Endothelial cell of umbilical vein (primary cell): ENCODE results near the gene SLC44A1. TPM values are rescaled to one million over a fixed set of nuclear protein-coding genes. Genes with fewer than 3 reads are reported as not detected.

Experiments used
- BruUV-seq: library from RNA; stranded (reverse); fragments of 400-500 nt; replicated peaks from 2 replicates; lab custom pipeline; 2021; lab: Mats Ljungman, UMichigan
- CTCF ChIA-PET: fragments of 300-600, 350-600 bp; sonication (Branson Sonifier 250); formaldehyde crosslinking; loops from one replicate; lab custom pipeline; 2021; ENCODE audit warnings: antibody characterized with exemption, inconsistent platforms; lab: Charles Lee
- POLR2A ChIA-PET: fragments of 300-600, 350-600 bp; sonication (Branson Sonifier 250); formaldehyde crosslinking; loops from one replicate; lab custom pipeline; 2021; ENCODE audit warnings: antibody characterized with exemption, inconsistent platforms; lab: Charles Lee
- DNase-seq: peaks from one replicate; pipeline ENCODE4 v3.0.0-alpha.2; 2011; ENCODE audit warnings: low read depth, low spot score
- FAIRE-seq: peaks from 2 replicates; lab custom pipeline; 2011; peaks lifted over from hg19 to GRCh38; lab: Jason Lieb, UNC
- H2AFZ ChIP-seq: 2 replicates; pipeline ENCODE4 v1.6.0; 2012; ENCODE audit warnings: low read depth, low read length, control low read depth, inconsistent platforms
- H3K27ac ChIP-seq: 2 replicates; pipeline ENCODE4 v1.5.1; 2011; ENCODE audit warnings: low read depth, mild to moderate bottlenecking, control low read depth, low read length, moderate library complexity; ENCODE audit not compliant: insufficient read depth
- H3K27me3 ChIP-seq, 2 experiments: 2 replicates each; pipeline versions ENCODE4 v1.6.0 to v1.6.1; 2011; ENCODE audit warnings: low read length in 2 of 2, mixed read lengths in 1 of 2; ENCODE audit not compliant: control insufficient read depth in 2 of 2, insufficient read depth in 2 of 2
- H3K36me3 ChIP-seq, 2 experiments: 2 replicates in 1 of 2; 3 replicates in 1 of 2; pipeline ENCODE4 v1.5.1; 2011; ENCODE audit warnings: low read length in 2 of 2, mild to moderate bottlenecking in 1 of 2, moderate library complexity in 1 of 2; ENCODE audit not compliant: control insufficient read depth in 2 of 2, insufficient read depth in 2 of 2; ENCODE audit errors: extremely low read depth in 1 of 2
- H3K4me1 ChIP-seq: 3 replicates; pipeline ENCODE4 v1.5.1; 2011; ENCODE audit warnings: mild to moderate bottlenecking, low read length; ENCODE audit not compliant: control insufficient read depth, insufficient read depth; ENCODE audit errors: extremely low read depth
- H3K4me2 ChIP-seq: 2 replicates; pipeline ENCODE4 v1.6.1; 2011; ENCODE audit warnings: low read length, control low read depth, mixed read lengths; ENCODE audit not compliant: insufficient read depth
- H3K4me3 ChIP-seq, 3 experiments: fragments of 200-600 bp in 1 of 3; sonication (generic), shearing (Covaris generic) in 1 of 3; replicated peaks in 1 of 3; 2 replicates each; pipeline ENCODE4 v1.5.1; 2011 to 2016; ENCODE audit warnings: control low read depth in 3 of 3, low read length in 3 of 3, mild to moderate bottlenecking in 2 of 3, inconsistent platforms in 1 of 3, low read depth in 1 of 3, moderate library complexity in 1 of 3; ENCODE audit not compliant: insufficient read depth in 1 of 3
- H3K79me2 ChIP-seq: 2 replicates; pipeline ENCODE4 v1.6.0; 2012; ENCODE audit warnings: low read length, inconsistent platforms; ENCODE audit not compliant: control insufficient read depth, insufficient read depth
- H3K9ac ChIP-seq: replicated peaks from 2 replicates; pipeline ENCODE3; 2011; ENCODE audit warnings: low read length, control low read depth; ENCODE audit not compliant: insufficient read depth; ENCODE audit errors: extremely low read depth
- H3K9me1 ChIP-seq: replicated peaks from 3 replicates; pipeline ENCODE4 v1.6.0; 2011; ENCODE audit warnings: mild to moderate bottlenecking, low read length; ENCODE audit not compliant: control insufficient read depth, insufficient read depth; ENCODE audit errors: extremely low read depth
- H3K9me3 ChIP-seq: replicated peaks from 2 replicates; pipeline ENCODE4 v1.5.1; 2012; ENCODE audit warnings: low read length, inconsistent platforms; ENCODE audit not compliant: control insufficient read depth, insufficient read depth
- H4K20me1 ChIP-seq: replicated peaks from 2 replicates; pipeline ENCODE3; 2011; ENCODE audit warnings: mild to moderate bottlenecking, low read length; ENCODE audit not compliant: control insufficient read depth, insufficient read depth; ENCODE audit errors: extremely low read depth
- EZH2 ChIP-seq: IDR thresholded peaks from 2 replicates; pipeline ENCODE4 v1.6.1; 2012; ENCODE audit warnings: borderline replicate concordance, low read depth, mild to moderate bottlenecking, moderate library complexity, low read length, inconsistent platforms; ENCODE audit not compliant: severe bottlenecking
- FOS ChIP-seq: IDR thresholded peaks from 2 replicates; pipeline ENCODE4 v1.6.1; 2011; ENCODE audit warnings: mild to moderate bottlenecking, low read length, moderate library complexity, borderline replicate concordance; ENCODE audit not compliant: insufficient read depth
- GATA2 ChIP-seq: IDR thresholded peaks from 2 replicates; pipeline ENCODE4 v1.7.0; 2011; ENCODE audit warnings: low read depth, mild to moderate bottlenecking, moderate library complexity, mixed read lengths, low read length; ENCODE audit not compliant: insufficient read length, insufficient read depth
- JUN ChIP-seq: IDR thresholded peaks from 2 replicates; pipeline ENCODE4 v1.6.1; 2011; ENCODE audit warnings: borderline replicate concordance, low read depth; ENCODE audit not compliant: insufficient read length, insufficient read depth
- MYC ChIP-seq: IDR thresholded peaks from one replicate; pipeline ENCODE4 v1.6.1; 2011; ENCODE audit warnings: mild to moderate bottlenecking, low read depth, low read length
- POLR2A ChIP-seq: IDR thresholded peaks from 2 replicates; pipeline ENCODE4 v1.6.1; 2012; ENCODE audit warnings: low read depth, mild to moderate bottlenecking, control low read depth, low read length
- POLR2AphosphoS5 ChIP-seq: IDR thresholded peaks from 2 replicates; pipeline ENCODE4 v1.6.1; 2012; ENCODE audit warnings: low read depth, mild to moderate bottlenecking, control low read depth, low read length, moderate library complexity; ENCODE audit not compliant: insufficient read depth
- dilution Hi-C: fragments of 300-500 bp; cut with MboI; formaldehyde crosslinking; loops from one replicate; pipeline ENCODE4 v1.15.0; 2019; ENCODE audit warnings: low sequenced_read_pairs; ENCODE audit not compliant: extremely low pct_ligation_motif_present
- intact Hi-C: fragments of 100-400 bp; cut with micrococcal nuclease; formaldehyde crosslinking; loops from one replicate; pipeline ENCODE4 v1.10.0; 2022
- polyA plus RNA-seq, 4 experiments: library from polyadenylated mRNA; depleted of rRNA in 3 of 4; stranded (reverse) in 3 of 4; unstranded in 1 of 4; fragments of >200 nt; gene quantifications; 2 replicates each; pipeline versions ENCODE4 v1.2.1 to v1.2.3, GENCODE V29; 2011 to 2012; ENCODE audit warnings: missing spikeins in 1 of 4
- total RNA-seq: library from RNA; stranded (reverse); gene quantifications from 2 replicates; pipeline ENCODE4 v1.2.3, GENCODE V29; 2021
- TF ChIP-seq, protein P1 (sequence below), 2 donors: IDR thresholded peaks; 1 replicate in 1 of 2; 2 replicates in 1 of 2; pipeline ENCODE4 v1.5.1; 2011; ENCODE audit warnings: low read length in 2 of 2, mild to moderate bottlenecking in 2 of 2, moderate library complexity in 2 of 2, control low read depth in 1 of 2, inconsistent platforms in 1 of 2, low read depth in 1 of 2; ENCODE audit not compliant: insufficient read depth in 1 of 2; ENCODE audit errors: extremely low read depth in 1 of 2
- TF ChIP-seq, protein P2 (sequence below): IDR thresholded peaks from 2 replicates; pipeline ENCODE4 v1.6.1; 2011; ENCODE audit not compliant: insufficient read depth, insufficient read length

Gene SLC44A1
- total and polyA plus RNA-seq, 2 donors (not counting 3 experiments of a cell fraction or from before 2014, with no cell fraction given), result 16.1 to 37.7 TPM

DNA sequence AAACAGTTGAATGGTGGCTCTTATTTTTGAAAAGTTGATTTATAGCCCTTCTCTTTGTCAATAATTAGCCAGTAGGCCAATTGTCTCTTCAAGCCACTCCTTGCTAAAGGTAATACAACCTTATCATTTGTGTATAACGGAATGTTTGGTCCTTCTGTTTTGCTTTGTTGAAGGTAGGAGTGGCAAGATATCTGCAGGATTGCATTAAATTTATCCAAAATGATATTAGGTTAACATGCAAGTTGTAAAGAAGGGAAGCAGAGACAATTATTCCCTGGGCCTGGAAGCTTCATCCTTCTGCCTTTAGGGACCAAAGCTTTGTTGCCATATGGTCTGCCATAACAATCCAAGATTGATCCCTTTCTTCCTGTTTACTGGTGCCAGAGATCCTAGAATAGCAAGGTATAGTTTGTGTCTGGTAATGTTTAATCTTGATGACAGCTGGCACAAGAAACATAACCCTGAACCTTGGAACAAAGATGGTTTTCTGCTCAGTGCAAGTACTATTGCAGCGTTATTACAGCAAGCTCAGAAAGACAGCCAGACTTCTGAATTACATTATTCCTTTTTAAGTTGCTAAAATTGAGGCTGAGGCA is 187.9 kb downstream of the SLC44A1 start:
- dilution Hi-C loops, result no loop called here
- POLR2A ChIA-PET, result no interaction called here
- CTCF ChIA-PET, result no interaction called here

More for the DNA sequence above, 187.9 kb downstream of the SLC44A1 start:
- Histone ChIP-seq H3K27ac (no peak overlapping the region), H3K4me1 (no peaks in the 10 kb centered on the region), H3K36me3 (no peaks in the 10 kb centered on the region), H3K4me3 (no peak overlapping the region), H3K9me1 (no peaks in the 10 kb centered on the region), H3K27me3 (no peaks in the 10 kb centered on the region), H2AFZ (no peak overlapping the region), H3K4me2 (no peak overlapping the region), H3K9ac (no peak overlapping the region), H3K9me3 (no peaks in the 10 kb centered on the region), H3K79me2 (no peaks in the 10 kb centered on the region), H4K20me1 (no peaks in the 10 kb centered on the region)
- DNase-seq, result no peak
- intact Hi-C loops, result no loop called here
- TF ChIP-seq, protein P1, sequence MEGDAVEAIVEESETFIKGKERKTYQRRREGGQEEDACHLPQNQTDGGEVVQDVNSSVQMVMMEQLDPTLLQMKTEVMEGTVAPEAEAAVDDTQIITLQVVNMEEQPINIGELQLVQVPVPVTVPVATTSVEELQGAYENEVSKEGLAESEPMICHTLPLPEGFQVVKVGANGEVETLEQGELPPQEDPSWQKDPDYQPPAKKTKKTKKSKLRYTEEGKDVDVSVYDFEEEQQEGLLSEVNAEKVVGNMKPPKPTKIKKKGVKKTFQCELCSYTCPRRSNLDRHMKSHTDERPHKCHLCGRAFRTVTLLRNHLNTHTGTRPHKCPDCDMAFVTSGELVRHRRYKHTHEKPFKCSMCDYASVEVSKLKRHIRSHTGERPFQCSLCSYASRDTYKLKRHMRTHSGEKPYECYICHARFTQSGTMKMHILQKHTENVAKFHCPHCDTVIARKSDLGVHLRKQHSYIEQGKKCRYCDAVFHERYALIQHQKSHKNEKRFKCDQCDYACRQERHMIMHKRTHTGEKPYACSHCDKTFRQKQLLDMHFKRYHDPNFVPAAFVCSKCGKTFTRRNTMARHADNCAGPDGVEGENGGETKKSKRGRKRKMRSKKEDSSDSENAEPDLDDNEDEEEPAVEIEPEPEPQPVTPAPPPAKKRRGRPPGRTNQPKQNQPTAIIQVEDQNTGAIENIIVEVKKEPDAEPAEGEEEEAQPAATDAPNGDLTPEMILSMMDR (IDR thresholded peaks at IDR 0.05; ENCODE audit: extremely low read depth in 1 of 2, insufficient read depth in 1 of 2, low read depth in 1 of 2, low read length in 2 of 2), result no peak
- TF ChIP-seq GATA2 (no peak), MYC (no peak), POLR2AphosphoS5 (no peak), EZH2 (no peak), JUN (no peak), POLR2A (no peak), FOS (no peak)
- TF ChIP-seq, protein P2, sequence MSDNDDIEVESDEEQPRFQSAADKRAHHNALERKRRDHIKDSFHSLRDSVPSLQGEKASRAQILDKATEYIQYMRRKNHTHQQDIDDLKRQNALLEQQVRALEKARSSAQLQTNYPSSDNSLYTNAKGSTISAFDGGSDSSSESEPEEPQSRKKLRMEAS, result no peak
- no TSS peak for BruUV-seq
- no peak for FAIRE-seq
